Measurements from ENCODE around the gene CIB2. TPM values are rescaled to one million over a fixed set of nuclear protein-coding genes. Genes with fewer than 3 reads are reported as not detected.

Gene CIB2
- total RNA-seq, result 3.9 and 4.7 TPM in 2 replicates

GRCh38 chr15:78131295-78132061 lies at the start of gene CIB2:
TSS of gene CIB2 (minus strand) at chr15:78131445. CDS start at chr15:78131215, 230 bp downstream.

DNA sequence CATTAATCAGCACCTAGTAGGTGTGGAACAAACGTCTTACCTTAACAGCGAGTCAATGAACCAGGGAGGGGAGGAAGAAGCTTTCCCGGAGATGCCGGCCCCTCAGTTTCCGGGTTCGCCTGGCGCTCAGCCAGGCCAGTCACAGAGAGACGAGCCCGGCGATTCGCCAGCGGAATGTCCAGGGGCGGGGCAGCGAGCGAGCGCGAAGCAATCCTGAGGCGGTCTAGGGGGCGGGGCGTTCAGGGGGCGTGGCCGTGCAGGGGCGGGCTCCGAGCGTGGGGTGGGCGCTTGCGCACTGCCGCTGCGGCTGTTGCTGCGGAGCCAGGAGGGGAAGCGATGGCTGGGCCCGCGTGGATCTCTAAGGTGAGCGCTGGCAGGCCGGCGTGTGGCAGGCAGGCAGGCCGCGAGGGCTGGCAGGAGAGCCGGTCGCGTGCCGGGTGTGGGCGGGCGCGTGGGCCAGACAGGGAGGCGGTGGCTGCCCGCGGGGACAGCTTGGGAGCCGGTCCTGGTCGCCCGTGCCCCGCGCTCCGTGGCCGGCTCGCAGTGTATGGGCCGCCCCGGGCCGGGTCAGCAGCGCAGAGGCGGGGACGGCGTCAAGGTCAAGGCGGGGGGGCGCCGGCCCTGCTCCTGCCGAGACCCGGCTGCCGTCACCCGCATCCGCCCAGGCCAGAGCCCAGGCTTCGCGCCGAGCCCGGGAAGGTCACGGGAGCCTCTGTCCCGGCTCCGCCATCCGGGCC lies 18.0 kb upstream of the CIB2 start, which contains the start of gene IDH3A:
TSS of gene IDH3A (plus strand) at position 295 of the 737 bp plus-strand sequence. CDS start at position 337, 42 bp downstream.

DNA sequence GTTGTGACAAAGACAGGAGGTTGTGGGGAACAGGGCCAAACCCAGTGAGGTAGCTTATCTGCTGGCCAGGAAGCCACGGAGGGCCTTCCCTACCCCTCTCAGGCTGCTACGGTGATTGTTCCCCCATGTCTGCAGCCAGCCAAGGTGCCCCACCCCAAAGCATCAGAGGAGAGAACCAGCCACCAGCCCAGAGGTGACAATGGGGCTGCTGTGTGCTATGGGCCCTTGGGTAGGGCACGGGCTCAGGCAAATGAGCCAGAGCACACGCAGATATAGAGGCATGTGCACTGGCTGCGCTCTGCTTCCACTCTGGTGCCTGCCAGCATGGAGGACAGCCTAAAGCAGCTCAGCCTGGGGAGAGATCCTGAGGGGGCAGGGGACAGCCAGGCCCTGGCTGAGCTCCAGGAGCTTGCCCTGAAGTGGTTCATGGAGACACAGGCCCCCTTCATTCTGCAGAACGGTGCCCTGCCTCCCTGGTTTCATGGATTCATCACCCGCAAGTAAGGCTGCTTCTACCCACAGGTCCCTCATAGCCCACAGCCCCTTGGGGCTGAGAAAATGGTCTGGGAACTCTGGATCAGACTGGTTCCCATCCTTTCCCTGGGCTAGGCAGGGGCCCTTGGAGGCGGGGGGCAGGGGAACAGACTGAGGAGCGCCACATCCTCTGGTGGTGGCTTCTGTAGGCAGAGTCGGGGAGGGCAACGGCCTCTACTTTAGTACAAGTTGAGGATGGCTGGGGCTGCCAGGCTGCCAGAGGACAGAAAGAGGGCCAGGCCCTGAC lies 38.8 kb downstream of the CIB2 start, which contains the start of gene SH2D7:
TSS of gene SH2D7 (plus strand) at position 301 of the 781 bp plus-strand sequence. CDS start at position 325, 24 bp downstream.

DNA sequence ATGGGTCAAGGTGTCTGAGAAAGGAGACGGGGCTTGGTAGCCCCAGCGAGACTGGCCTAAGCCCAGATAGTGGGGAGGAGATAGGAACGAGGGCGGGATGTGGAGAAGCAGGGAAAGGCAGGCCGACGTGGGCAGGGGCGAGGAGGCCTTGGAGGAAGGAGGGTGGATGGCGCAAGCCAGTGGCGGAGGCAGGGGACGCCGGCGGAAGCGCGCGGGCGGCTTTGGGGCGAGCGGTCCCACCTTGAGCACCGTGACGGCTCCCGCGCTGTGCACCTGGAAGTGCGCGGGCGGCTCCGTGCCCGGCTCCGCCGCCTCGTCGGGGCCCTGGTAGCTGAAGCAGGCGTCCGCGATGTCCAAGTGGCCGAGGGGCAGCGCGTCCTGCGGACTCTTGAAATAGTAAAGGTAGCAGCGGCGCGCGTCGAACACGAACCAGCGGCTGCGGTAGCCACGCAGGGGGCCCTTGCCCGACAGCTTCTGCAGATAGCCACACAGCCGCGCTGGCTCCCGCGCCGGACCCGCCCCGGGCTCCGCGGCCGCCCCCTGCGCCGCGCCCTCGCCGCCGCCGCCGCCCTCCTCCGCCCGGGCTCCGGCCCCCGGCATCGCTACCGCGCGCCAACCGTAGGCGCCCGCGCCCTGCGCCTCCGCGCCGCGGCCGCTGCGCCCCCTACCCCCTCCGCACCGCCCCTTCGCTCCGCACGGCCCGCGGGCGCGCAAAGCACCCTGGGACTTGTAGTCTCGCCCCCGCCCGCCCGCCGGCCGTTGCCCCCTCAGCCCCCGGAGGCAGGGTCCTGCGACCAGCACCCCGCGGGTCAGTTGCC lies 54.0 kb downstream of the CIB2 start, which contains the start of gene TBC1D2B:
TSS of gene TBC1D2B (minus strand) at position 659 of the 818 bp plus-strand sequence. CDS start at position 600, 59 bp downstream.

Other genes starting within 250 kb of the CIB2 start
- 15.2 and 23.4 TPM in 2 replicates for gene TBC1D2B, start 53.7 kb downstream of the CIB2 start, total RNA-seq
- gene SH2D7, start 38.9 kb downstream of the CIB2 start, total RNA-seq, result not detected in 2 replicates
- 38.8 and 41.3 TPM in 2 replicates for gene IDH3A, start 17.9 kb upstream of the CIB2 start, total RNA-seq
- not detected in 2 replicates for gene ACSBG1, start 103.1 kb upstream of the CIB2 start, total RNA-seq
- 6.0 and 13.6 TPM in 2 replicates for gene DNAJA4, start 133.1 kb upstream of the CIB2 start, total RNA-seq
- 39.9 and 50.6 TPM in 2 replicates for gene SKIC8, start 168.2 kb upstream of the CIB2 start, total RNA-seq
- gene CRABP1, start 208.9 kb upstream of the CIB2 start, total RNA-seq, result not detected in 2 replicates